ENCODE measurements around the gene ELOA. TPM values are rescaled to one million over a fixed set of nuclear protein-coding genes. Genes with fewer than 3 reads are reported as not detected.

ELOA gene
- total RNA-seq, 1 donor from 2014 or later: 29.1 TPM

DNA sequence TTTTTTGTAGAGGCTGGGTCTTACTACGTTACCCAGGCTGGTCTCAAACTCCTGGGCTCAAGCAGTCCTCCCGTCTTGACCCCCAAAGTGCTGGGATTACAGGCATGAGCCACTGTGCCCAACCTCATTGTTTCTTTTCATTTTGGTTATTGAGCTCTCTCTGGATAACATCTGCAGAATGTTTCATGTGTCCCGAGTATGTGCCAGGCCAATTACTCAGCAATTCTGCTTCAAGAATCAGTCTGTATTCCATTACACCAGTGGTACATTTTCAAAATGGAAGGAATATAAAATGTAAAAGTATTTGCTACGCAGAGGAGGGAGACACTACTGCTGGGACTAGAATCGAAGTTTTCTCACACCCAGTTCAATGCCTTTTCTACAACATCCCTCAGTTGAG, 1.7 kb upstream of the ELOA start:
- peaks cover 26% of the 10 kb centered on the region for H3K4me1 Mint-ChIP-seq
- H3K9me3 Mint-ChIP-seq: no peaks in the 10 kb centered on the region
- no peak overlapping the region for H3K27ac Mint-ChIP-seq
- DNase-seq (ENCODE audit: low spot score): no peak
- peaks cover 27% of the 10 kb centered on the region for H3F3A ChIP-seq (ENCODE audit: low read depth)
- H3K4me2 ChIP-seq: no peak overlapping the region
- peaks cover 10% of the 10 kb centered on the region for H3K4me1 ChIP-seq
- H3K27me3 Mint-ChIP-seq (ENCODE audit: insufficient read depth, low read depth): peaks cover 5% of the 10 kb centered on the region
- H3K27ac ChIP-seq: no peak overlapping the region
- TF ChIP-seq, protein P1, sequence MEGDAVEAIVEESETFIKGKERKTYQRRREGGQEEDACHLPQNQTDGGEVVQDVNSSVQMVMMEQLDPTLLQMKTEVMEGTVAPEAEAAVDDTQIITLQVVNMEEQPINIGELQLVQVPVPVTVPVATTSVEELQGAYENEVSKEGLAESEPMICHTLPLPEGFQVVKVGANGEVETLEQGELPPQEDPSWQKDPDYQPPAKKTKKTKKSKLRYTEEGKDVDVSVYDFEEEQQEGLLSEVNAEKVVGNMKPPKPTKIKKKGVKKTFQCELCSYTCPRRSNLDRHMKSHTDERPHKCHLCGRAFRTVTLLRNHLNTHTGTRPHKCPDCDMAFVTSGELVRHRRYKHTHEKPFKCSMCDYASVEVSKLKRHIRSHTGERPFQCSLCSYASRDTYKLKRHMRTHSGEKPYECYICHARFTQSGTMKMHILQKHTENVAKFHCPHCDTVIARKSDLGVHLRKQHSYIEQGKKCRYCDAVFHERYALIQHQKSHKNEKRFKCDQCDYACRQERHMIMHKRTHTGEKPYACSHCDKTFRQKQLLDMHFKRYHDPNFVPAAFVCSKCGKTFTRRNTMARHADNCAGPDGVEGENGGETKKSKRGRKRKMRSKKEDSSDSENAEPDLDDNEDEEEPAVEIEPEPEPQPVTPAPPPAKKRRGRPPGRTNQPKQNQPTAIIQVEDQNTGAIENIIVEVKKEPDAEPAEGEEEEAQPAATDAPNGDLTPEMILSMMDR (IDR thresholded peaks at IDR 0.05): no peak
- no peak for TF ChIP-seq EZH2phosphoT487 (IDR thresholded peaks at IDR 0.05)
- TF ChIP-seq EZH2 (IDR thresholded peaks at IDR 0.05): no peak
- H3K36me3 Mint-ChIP-seq: peaks cover 5% of the 10 kb centered on the region
- no peaks in the 10 kb centered on the region for H3K27me3 ChIP-seq
- no peak overlapping the region for H3K4me3 ChIP-seq
- peaks cover 33% of the 10 kb centered on the region for H3K79me2 ChIP-seq (ENCODE audit: low read depth)
- peaks cover 27% of the 10 kb centered on the region for H4K20me1 ChIP-seq (ENCODE audit: low read depth)
- H3K36me3 ChIP-seq: no peaks in the 10 kb centered on the region
- H3K4me3 Mint-ChIP-seq: peak overlapping the region; percentile 90
- H3K9me3 ChIP-seq (ENCODE audit: low read depth): no peaks in the 10 kb centered on the region
- no peak overlapping the region for H2AFZ ChIP-seq (replicated peaks)
- no peak overlapping the region for H3K9ac ChIP-seq

DNA sequence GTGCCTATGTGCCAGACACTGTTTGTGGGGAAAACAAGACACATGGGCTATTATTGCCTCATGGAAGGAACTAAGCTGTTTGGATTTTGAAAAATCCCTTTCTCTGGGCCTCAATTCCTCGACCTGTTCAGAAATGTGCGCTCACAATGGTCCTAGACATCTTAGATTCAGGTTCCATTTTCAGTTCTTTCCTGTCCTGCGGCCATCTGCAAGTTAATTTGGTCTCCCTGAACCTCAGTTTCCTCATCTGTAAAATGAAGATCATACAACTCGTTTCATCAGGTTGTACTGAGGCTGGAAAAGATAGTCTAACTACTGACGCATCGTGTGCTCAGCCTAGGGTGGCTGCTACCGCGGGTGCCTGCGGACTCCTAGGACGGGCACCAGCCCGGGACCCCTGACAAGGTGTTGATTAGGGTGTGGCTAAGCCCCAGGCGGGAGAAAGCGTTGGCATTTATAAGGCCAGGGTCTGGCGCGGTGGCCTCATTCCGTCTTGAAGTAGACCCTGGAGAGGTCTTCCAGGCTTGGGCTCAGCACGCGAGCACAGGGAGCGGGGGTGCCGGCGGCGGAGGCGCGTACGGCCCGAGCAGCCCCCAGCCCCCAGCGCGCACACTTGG, 493 bp upstream of the ELOA start:
- peak overlapping the region; percentile 90 for H3K4me3 Mint-ChIP-seq
- H3F3A ChIP-seq (ENCODE audit: low read depth): peaks cover 27% of the 10 kb centered on the region
- H3K9me3 Mint-ChIP-seq: no peaks in the 10 kb centered on the region
- H3K4me3 ChIP-seq: peak overlapping the region; percentile 96
- peaks cover 8% of the 10 kb centered on the region for H3K36me3 Mint-ChIP-seq
- no peaks in the 10 kb centered on the region for H3K36me3 ChIP-seq
- TF ChIP-seq, protein P1 (IDR thresholded peaks at IDR 0.05): no peak
- no peak for TF ChIP-seq EZH2 (IDR thresholded peaks at IDR 0.05)
- no peak for TF ChIP-seq EZH2phosphoT487 (IDR thresholded peaks at IDR 0.05)
- H2AFZ ChIP-seq (replicated peaks): peak overlapping the region; percentile 59
- H3K27me3 Mint-ChIP-seq (ENCODE audit: insufficient read depth, low read depth): peaks cover 5% of the 10 kb centered on the region
- H3K27ac Mint-ChIP-seq: no peak overlapping the region
- no peak overlapping the region for H3K27ac ChIP-seq
- H4K20me1 ChIP-seq (ENCODE audit: low read depth): peaks cover 38% of the 10 kb centered on the region
- H3K4me1 ChIP-seq: peaks cover 10% of the 10 kb centered on the region
- no peaks in the 10 kb centered on the region for H3K27me3 ChIP-seq
- H3K4me1 Mint-ChIP-seq: peaks cover 29% of the 10 kb centered on the region
- peaks cover 44% of the 10 kb centered on the region for H3K79me2 ChIP-seq (ENCODE audit: low read depth)
- peak overlapping the region; percentile 35 for H3K9ac ChIP-seq
- no peak for DNase-seq (ENCODE audit: low spot score)
- H3K4me2 ChIP-seq: peak overlapping the region; percentile 83
- H3K9me3 ChIP-seq (ENCODE audit: low read depth): no peaks in the 10 kb centered on the region

DNA sequence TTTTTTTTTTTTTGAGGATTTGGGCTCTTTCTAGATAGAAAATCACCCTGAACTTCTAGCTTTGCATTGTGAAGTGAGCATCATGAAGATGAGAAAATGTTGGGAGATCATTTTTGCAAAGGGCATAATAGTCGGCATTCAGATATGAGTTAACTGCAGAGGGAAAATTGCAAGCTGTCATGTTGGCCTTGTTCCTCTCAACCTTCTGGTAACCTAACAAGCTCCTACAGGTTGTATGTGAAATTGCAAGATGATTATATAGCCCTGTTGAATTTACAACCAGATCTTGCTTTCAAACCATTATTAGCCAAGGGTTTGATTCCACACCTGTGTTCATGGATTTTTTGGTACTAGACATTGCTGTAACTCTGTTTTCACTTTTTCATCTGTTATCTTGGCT, 2.2 kb downstream of the ELOA start:
- DNase-seq (ENCODE audit: low spot score): peak; percentile 15
- Mint-ChIP-seq H3K4me1 (peaks cover 29% of the 10 kb centered on the region), H3K27ac (no peak overlapping the region), H3K27me3 (ENCODE audit: insufficient read depth, low read depth) (peaks cover 5% of the 10 kb centered on the region), H3K9me3 (no peaks in the 10 kb centered on the region), H3K36me3 (peaks cover 8% of the 10 kb centered on the region), H3K4me3 (peak overlapping the region; percentile 95)
- TF ChIP-seq EZH2 (IDR thresholded peaks at IDR 0.05): no peak
- TF ChIP-seq EZH2phosphoT487 (IDR thresholded peaks at IDR 0.05): no peak
- TF ChIP-seq, protein P1 (IDR thresholded peaks at IDR 0.05): peak; percentile 42
- Histone ChIP-seq H3K79me2 (ENCODE audit: low read depth) (peaks cover 65% of the 10 kb centered on the region), H4K20me1 (ENCODE audit: low read depth) (peaks cover 51% of the 10 kb centered on the region), H3K4me1 (peaks cover 10% of the 10 kb centered on the region), H3K4me2 (no peak overlapping the region), H3K27ac (no peak overlapping the region), H3K27me3 (no peaks in the 10 kb centered on the region), H3F3A (ENCODE audit: low read depth) (peaks cover 40% of the 10 kb centered on the region), H3K4me3 (peak overlapping the region; percentile 96), H3K9me3 (ENCODE audit: low read depth) (no peaks in the 10 kb centered on the region), H2AFZ (replicated peaks) (no peak overlapping the region), H3K9ac (no peak overlapping the region), H3K36me3 (peaks cover 3% of the 10 kb centered on the region)
